Measurements from ENCODE around the gene PSMC6. TPM values are rescaled to one million over a fixed set of nuclear protein-coding genes. Genes with fewer than 3 reads are reported as not detected.

PSMC6 gene
- 37.9 and 59.6 TPM in 2 replicates for polyA plus RNA-seq (2012; rRNA removed)
- polyA plus RNA-seq (2012; cell fraction: cytosol; rRNA removed) = 55.2 and 73.4 TPM in 2 replicates
- 32.1 and 82.3 TPM in 2 replicates for polyA plus RNA-seq (2012; cell fraction: nucleus; rRNA removed)

DNA sequence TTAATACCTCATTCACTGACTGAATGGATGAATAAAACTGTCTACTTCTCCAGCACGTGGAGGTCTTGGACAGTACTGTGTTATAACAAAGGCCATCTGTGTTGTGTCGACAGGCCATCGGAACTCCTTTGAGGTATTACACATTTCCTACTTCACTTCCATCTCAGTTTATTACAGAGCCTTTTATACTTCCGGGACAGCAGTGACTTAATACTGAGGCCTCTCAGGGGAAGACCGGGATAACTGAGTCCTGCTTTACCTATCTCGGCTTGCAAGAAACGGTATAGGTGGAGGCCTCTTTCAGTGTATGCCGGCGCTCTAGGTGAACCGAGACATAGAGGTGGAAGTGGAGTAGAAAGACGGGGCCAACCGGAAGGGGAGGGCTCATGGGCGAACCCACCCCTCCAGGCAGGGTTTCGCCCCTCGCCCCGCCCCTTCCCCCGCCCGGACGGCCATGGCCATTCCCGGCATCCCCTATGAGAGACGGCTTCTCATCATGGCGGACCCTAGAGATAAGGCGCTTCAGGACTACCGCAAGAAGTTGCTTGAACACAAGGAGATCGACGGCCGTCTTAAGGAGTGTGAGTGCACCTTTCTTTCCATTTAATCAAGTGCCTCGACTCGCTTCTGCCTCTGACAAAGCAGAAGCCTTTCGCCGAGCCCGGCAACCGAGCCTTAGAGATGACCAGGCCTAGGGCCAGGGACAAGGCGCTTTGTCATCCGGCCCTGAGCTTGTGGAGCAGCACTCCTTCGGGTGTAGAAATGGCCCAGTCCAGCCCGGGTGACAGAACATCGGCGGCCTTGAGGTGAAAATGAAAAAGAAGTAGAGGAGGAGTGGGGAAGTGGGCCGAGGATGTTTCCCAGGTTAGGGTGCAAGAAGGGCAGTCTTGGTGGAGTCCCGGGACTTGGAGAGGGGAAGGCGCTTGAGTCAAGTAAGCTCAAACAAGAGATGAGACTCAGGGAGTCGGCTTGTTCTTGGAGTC is at the start of gene PSMC6:
PSMC6 (plus strand) TSS at position 477 of the 983 bp plus-strand sequence; CDS start at position 497, 20 bp downstream.
- no peaks in the 10 kb centered on the region for H3K9me3 ChIP-seq
- WGBS (ENCODE audit: low lambda C conversion rate) = under 1% methylated on average over 43 of the region's 43 CpGs
- peaks cover 24% of the 10 kb centered on the region for H4K20me1 ChIP-seq (ENCODE audit: insufficient read depth)
- POLR2A ChIA-PET = interaction anchor here (0.7 to 1.1 kb wide), 3 partner anchors 11 to 1285 kb away, joined by 3 to 6 read pairs (median 4); partner anchors contain the start of gene ERO1A
- H3F3A ChIP-seq (replicated peaks; ENCODE audit: insufficient read depth) = peaks cover 20% of the 10 kb centered on the region
- TF ChIP-seq YY1 (IDR thresholded peaks at IDR 0.05; ENCODE audit: low read depth) = peak; percentile 95
- peak; percentile 8; the same call in 1 of the 2 replicates for TF ChIP-seq NFIC (IDR thresholded peaks at IDR 0.05; ENCODE audit: borderline replicate concordance)
- TF ChIP-seq, protein P1, sequence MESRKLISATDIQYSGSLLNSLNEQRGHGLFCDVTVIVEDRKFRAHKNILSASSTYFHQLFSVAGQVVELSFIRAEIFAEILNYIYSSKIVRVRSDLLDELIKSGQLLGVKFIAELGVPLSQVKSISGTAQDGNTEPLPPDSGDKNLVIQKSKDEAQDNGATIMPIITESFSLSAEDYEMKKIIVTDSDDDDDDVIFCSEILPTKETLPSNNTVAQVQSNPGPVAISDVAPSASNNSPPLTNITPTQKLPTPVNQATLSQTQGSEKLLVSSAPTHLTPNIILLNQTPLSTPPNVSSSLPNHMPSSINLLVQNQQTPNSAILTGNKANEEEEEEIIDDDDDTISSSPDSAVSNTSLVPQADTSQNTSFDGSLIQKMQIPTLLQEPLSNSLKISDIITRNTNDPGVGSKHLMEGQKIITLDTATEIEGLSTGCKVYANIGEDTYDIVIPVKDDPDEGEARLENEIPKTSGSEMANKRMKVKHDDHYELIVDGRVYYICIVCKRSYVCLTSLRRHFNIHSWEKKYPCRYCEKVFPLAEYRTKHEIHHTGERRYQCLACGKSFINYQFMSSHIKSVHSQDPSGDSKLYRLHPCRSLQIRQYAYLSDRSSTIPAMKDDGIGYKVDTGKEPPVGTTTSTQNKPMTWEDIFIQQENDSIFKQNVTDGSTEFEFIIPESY (IDR thresholded peaks at IDR 0.05; ENCODE audit: borderline replicate concordance, low read depth) = no peak
- 0 out of 2 replicates have a peak, but pooled peaks have one; percentile 18 for TF ChIP-seq SIN3A (IDR thresholded peaks at IDR 0.05; ENCODE audit: borderline replicate concordance, low read depth, low read length)
- TF ChIP-seq, protein P2, sequence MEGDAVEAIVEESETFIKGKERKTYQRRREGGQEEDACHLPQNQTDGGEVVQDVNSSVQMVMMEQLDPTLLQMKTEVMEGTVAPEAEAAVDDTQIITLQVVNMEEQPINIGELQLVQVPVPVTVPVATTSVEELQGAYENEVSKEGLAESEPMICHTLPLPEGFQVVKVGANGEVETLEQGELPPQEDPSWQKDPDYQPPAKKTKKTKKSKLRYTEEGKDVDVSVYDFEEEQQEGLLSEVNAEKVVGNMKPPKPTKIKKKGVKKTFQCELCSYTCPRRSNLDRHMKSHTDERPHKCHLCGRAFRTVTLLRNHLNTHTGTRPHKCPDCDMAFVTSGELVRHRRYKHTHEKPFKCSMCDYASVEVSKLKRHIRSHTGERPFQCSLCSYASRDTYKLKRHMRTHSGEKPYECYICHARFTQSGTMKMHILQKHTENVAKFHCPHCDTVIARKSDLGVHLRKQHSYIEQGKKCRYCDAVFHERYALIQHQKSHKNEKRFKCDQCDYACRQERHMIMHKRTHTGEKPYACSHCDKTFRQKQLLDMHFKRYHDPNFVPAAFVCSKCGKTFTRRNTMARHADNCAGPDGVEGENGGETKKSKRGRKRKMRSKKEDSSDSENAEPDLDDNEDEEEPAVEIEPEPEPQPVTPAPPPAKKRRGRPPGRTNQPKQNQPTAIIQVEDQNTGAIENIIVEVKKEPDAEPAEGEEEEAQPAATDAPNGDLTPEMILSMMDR (IDR thresholded peaks at IDR 0.05) = no peak
- TF ChIP-seq GATA2 (CRISPR knock-in tag; IDR thresholded peaks at IDR 0.05) = no peak; the same call in 1 of the 2 replicates
- TF ChIP-seq, protein P3, sequence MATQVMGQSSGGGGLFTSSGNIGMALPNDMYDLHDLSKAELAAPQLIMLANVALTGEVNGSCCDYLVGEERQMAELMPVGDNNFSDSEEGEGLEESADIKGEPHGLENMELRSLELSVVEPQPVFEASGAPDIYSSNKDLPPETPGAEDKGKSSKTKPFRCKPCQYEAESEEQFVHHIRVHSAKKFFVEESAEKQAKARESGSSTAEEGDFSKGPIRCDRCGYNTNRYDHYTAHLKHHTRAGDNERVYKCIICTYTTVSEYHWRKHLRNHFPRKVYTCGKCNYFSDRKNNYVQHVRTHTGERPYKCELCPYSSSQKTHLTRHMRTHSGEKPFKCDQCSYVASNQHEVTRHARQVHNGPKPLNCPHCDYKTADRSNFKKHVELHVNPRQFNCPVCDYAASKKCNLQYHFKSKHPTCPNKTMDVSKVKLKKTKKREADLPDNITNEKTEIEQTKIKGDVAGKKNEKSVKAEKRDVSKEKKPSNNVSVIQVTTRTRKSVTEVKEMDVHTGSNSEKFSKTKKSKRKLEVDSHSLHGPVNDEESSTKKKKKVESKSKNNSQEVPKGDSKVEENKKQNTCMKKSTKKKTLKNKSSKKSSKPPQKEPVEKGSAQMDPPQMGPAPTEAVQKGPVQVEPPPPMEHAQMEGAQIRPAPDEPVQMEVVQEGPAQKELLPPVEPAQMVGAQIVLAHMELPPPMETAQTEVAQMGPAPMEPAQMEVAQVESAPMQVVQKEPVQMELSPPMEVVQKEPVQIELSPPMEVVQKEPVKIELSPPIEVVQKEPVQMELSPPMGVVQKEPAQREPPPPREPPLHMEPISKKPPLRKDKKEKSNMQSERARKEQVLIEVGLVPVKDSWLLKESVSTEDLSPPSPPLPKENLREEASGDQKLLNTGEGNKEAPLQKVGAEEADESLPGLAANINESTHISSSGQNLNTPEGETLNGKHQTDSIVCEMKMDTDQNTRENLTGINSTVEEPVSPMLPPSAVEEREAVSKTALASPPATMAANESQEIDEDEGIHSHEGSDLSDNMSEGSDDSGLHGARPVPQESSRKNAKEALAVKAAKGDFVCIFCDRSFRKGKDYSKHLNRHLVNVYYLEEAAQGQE (IDR thresholded peaks at IDR 0.05; ENCODE audit: low read depth, low read length) = 0 out of 2 replicates have a peak, but pooled peaks have one; percentile 3
- no peak for TF ChIP-seq FOXJ3 (CRISPR knock-in tag; IDR thresholded peaks at IDR 0.05)
- TF ChIP-seq RCOR1 (IDR thresholded peaks at IDR 0.05; ENCODE audit: low read length) = peak; percentile 38; the same call in 1 of the 2 replicates
- TF ChIP-seq ELF1 (IDR thresholded peaks at IDR 0.05) = 0 out of 2 replicates have a peak, but pooled peaks have one; percentile 31
- peak; percentile 71 for TF ChIP-seq GABPA (IDR thresholded peaks at IDR 0.05; ENCODE audit: low read depth)
- TF ChIP-seq FOXM1 (IDR thresholded peaks at IDR 0.05; ENCODE audit: low read depth) = no peak
- TF ChIP-seq, protein P4, sequence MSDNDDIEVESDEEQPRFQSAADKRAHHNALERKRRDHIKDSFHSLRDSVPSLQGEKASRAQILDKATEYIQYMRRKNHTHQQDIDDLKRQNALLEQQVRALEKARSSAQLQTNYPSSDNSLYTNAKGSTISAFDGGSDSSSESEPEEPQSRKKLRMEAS (IDR thresholded peaks at IDR 0.05; ENCODE audit: low read depth) = no peak
- peak; percentile 92 for TF ChIP-seq MXI1 (IDR thresholded peaks at IDR 0.05; ENCODE audit: low read depth, low read length)
- TF ChIP-seq, protein P5, sequence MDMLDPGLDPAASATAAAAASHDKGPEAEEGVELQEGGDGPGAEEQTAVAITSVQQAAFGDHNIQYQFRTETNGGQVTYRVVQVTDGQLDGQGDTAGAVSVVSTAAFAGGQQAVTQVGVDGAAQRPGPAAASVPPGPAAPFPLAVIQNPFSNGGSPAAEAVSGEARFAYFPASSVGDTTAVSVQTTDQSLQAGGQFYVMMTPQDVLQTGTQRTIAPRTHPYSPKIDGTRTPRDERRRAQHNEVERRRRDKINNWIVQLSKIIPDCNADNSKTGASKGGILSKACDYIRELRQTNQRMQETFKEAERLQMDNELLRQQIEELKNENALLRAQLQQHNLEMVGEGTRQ (IDR thresholded peaks at IDR 0.05; ENCODE audit: borderline replicate concordance, low read depth, low read length) = no peak
- no peak for TF ChIP-seq FOSL2 (IDR thresholded peaks at IDR 0.05; ENCODE audit: borderline replicate concordance, low read depth)
- TF ChIP-seq MEF2A (IDR thresholded peaks at IDR 0.05; ENCODE audit: borderline replicate concordance, low read depth) = no peak
- peak; percentile 48; the same call in 1 of the 2 replicates for TF ChIP-seq TCF12 (IDR thresholded peaks at IDR 0.05)
- peak; percentile 52 for TF ChIP-seq CHD2 (IDR thresholded peaks at IDR 0.05; ENCODE audit: low read length, partially characterized antibody)
- peak; percentile 99 for TF ChIP-seq POLR2AphosphoS5 (IDR thresholded peaks at IDR 0.05; ENCODE audit: low read depth, low read length)
- peak; percentile 89 for TF ChIP-seq TAF1 (IDR thresholded peaks at IDR 0.05; ENCODE audit: borderline replicate concordance, low read depth, low read length)
- peak within 1 kb of the TSS; percentile 98 for H2AFZ ChIP-seq (ENCODE audit: low read depth)
- peak; percentile 95 for DNase-seq
- peaks cover 33 to 42% of the 10 kb centered on the region in 2 experiments for H3K36me3 ChIP-seq (replicated peaks in 1 of 2; ENCODE audit: control insufficient read depth in 1 of 2, insufficient read depth in 2 of 2, low read length in 1 of 2)
- H3K9me2 ChIP-seq = no peaks in the 10 kb centered on the region
- H3K79me2 ChIP-seq (ENCODE audit: insufficient read depth) = peaks cover 48% of the 10 kb centered on the region
- CTCF ChIA-PET = no interaction called here
- peak within 1 kb of the TSS; percentile 86 for H3K4me3 ChIP-seq (ENCODE audit: low read depth in 2 of 2, low read length in 1 of 2)
- H3K4me2 ChIP-seq = peak within 1 kb of the TSS; percentile 80
- H3K27ac ChIP-seq (ENCODE audit: low read depth in 2 of 2, low read length in 1 of 2) = peak within 1 kb of the TSS; percentile 86 to 97
- peak within 1 kb of the TSS; percentile 95 for H3K9ac ChIP-seq
- H3K27me3 ChIP-seq (ENCODE audit: insufficient read depth) = no peaks in the 10 kb centered on the region
- peaks cover 11 to 37% of the 10 kb centered on the region in 2 experiments for H3K4me1 ChIP-seq (ENCODE audit: control insufficient read depth in 1 of 2, insufficient read depth in 2 of 2, low read depth in 1 of 2, low read length in 1 of 2)
